GM19023 (cell line): ENCODE data around the gene MGMT.

ENCODE experiments used
- ATAC-seq: cut with Tn5 transposase; IDR thresholded peaks from one replicate; pipeline ENCODE4 v1.9.1; 2021; ENCODE audit warnings: mild to moderate bottlenecking, moderate library complexity; ENCODE audit not compliant: unreplicated experiment

The MGMT gene

DNA sequence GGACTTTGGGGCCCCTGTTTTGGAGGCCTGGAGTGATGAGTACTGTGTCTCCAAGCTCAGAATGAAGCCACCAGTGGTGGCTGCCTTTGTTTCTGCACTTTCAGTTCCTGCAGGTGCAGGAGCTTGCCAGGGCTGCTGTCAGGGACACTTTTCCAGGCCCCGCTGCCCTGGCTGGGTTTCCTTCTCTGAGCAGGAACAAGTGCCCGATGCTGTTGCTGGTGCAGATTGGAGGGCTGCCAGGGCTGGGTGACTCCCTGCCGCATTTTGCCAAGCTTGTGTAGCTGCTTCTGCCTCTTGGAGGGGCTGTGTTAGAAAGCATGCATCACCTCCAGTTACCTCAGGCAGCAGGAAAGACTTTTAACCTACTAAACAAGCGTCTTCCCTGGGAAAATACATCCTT, 211.1 kb downstream of the MGMT start:
- ATAC-seq, result no peak

DNA sequence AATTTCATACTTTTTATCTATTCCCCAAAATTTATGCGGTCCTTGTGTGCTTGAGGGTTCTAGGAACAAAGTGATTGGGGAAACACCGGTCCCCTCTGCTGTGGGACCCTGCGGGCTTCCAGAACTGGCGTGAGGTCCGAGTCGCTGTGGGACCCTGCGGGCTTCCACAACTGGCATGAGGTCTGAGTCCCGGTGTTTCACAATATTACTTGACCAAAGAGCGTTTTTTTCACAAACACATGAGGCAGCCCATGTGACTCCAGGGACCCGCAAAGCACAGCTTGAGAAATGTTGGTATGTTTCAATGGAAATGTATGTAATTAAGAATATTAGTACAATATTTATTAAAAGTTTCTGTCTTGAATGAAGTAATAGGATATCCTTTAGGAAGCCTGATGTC, 212.2 kb downstream of the MGMT start:
- ATAC-seq, result no peak

DNA sequence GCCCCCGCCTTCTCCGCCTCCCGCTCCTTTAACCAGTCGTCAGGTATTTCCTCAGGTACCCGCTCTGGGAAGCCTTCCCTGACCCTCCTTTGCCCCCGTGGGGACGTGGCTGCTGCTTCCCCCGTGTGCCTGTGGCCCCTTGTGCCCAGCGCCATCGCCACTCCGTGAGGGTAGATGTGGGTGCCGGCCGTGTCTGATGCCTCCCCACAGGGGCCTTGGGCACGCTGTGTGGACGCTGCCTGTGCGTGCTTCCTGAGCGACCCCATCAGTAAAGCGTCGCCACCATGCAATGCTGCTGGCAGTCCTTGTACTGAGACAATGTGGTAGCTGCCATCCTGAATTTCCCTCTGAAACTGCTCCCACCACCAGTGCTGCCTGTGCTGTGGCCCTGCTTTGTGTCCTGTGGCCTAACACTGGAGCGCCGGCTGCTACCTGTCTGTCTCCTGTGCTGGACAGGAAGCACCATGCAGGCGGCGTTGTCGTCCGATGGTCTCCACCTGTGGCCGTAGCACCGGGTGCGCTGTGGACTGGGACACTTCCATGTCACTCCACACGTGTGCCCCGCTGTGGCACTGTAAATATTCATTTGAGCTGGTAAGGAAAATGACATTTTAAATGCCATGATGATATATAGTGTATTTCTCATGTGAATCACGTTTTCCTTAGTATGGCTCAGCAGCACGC, 213.8 kb downstream of the MGMT start:
- no peak for ATAC-seq

DNA sequence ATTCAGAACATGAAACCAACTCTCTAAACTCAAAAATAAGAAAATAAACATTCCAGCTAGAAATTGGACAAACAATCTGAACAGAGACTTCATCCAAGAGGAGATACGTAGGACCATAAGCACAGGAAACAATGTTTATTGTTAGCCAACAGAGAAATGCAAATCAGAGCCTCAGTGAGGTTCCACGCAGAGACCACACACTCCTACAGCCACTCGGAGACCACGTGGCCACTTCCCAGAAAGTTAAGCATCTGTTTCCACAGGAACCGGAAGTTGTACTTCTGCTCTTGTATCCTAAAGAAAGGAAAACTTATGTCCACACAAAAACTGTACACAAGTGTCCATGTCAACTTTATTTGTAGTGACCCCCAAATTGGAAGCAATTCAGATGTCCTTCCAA, 214.8 kb downstream of the MGMT start:
- ATAC-seq, result no peak

DNA sequence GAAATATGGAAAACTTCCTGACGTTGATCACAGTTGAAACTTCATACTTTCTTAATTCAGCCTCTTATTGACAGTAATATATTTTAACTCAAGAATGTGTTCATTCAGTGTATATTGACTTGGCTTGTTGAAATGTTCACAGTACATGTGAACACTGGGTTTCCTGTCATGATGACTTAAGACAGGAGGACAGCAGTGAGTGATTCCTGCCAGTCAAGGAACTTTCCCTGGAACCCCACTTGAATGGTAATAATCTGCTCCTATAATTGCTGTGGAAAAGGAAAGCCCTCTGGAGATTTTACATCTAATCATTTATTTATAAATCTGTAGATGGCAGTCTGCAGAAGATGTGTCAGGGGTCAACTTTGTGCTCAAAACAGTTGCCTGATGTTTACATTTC, 216.5 kb downstream of the MGMT start:
- no peak for ATAC-seq

DNA sequence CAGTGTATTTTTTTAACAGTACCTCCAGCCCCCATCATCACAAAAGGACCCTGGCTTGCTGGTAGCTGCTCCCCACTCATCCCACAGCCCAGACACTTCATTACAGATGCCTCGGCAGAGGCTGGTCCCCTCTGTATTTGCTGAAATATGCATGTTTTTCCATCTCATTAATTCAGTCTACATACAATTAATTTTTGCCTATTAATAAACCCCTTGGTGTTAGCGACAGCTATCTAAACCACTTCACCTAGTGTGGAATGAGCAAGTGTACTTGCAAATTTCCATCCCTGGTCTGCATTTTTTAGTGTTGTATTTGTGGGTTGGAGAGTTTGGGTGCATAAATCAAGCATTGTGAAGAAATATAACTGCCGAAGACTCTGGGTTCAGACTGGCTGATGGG, 216.9 kb downstream of the MGMT start:
- no peak for ATAC-seq

DNA sequence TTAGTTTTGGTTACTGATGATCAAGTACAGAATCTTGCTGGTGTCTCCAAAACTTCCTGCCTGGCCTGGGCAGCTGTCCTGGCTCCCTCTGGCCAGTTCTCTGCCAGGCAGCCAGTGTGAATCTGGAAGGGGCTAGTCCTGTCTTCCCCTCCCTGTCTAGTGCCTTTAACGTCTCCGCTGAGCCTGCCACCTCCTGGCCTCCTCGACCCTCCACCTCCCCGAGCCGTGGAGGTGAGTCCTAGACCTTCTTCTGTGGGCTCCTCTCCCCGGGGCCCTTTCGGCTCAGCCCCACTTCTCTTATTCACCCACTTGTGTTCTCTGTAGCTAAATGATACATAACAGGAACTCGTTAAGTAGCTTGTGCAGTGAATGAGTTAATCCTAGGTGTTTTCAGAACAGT, 218.2 kb downstream of the MGMT start:
- ATAC-seq, result no peak

DNA sequence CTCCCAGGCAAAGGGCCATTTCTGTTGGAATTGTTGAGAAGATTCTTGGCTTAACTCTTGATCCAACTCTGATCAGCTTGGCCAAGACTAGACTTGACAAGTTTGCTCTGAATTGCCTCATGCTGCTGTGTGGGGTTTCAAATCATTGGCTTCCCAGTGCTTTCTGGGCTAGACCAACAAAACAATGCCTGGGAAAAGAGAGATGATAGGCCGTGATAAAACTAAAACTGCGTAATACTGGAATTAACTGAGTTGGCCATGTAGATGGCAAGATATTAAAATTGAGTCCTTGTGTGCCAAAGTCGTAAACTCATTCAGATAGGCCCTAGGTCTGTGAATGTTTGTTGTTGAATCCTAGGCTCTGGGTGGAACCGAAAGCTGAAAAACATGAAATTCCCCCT, 222.6 kb downstream of the MGMT start:
- no peak for ATAC-seq

DNA sequence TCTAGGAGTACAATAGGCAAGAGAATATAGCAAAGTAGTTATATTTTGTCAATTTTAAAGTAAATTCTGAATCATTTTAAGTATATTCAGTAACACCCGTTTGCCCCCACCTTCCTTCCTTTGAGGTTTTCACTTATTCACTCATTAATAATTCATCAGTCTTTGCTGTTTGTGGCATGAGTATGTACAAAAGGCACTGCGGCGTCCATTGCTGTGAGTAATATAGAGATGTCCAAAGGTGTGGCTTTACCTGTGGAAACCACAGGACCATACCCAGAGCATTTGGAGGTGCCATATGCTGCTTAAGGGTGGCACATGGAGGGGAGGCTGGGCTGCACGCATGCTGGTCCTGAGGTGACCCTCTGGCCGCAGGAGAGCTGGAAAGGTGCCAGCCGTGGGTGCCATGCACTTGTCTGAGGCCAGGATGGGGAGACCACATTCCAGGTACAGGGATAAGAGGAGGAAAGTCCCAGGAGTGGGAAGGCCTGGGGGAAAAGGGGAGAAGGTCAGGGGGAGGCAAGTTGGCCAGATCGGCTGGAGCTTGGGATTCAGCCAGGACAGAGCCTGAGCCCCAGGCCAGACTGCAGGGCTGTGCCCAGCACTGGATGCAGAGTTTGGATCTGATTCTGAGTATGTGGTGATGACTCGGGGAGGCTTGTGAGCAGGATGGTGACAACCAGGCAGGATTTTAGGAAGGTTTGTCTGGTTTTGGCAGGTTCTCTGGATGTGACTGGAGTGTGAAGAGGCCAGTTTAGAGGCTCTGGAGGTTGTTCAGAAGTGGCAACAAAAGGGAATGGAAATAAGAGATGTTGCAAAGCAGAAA, 223.4 kb downstream of the MGMT start:
- no peak for ATAC-seq

DNA sequence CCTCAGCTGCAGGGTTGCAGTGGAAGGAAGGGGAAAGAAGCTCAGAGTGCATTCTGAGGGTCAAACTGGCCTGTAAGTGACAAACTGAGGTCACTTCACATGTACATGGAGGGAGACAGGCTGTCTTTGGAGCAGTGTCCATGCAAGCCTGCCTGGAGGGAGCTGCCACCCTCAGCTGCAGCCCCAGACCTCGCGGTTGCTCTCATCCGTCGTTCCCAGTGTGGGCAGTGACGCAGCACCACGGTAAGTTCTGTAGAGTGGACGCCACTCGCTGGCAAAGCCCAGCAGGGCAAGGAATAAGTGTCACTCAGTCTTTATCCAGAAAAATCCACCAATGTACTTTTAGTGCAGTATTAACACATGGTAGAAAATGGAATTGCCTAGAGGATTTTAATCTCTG, 225.7 kb downstream of the MGMT start:
- no peak for ATAC-seq

DNA sequence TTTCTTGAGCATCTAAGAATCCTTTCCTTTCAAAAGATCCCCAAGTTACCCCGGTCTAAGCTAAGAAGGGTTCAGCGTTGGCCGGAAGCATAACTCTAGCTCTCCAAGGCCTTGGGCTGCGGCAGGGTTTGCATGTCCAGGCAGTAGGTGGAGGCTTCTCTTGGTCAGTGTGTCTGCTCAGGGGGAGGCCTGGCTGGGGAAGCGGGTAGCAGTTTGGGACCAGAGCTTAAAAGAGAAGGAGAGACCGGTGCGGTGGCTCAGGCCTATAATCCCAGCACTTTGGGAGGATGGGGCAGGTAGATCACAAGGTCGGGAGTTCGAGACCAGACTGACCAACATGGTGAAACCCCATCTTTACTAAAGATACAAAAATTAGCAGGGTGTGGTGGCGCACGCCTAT, 226.3 kb downstream of the MGMT start:
- no peak for ATAC-seq

DNA sequence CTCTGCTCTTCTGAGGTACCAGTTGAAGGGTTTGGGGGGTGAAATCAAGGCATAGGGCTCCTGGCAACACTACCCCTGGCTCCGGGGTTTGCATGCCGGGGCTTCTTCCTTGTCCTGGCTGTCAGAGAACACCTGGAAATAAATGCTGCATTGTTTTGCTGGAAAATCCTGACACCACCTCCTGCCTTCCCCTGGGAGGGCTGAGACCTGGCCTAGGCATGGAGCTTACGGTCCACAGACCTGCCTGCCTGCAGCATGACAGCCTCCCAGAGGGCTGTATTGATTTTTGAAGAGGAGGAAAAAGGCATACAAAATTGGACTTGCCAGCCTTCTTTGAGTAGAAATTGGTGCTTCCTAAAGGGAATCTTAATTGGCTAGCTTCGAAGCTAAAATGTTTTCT, 227.1 kb downstream of the MGMT start:
- ATAC-seq, result no peak

DNA sequence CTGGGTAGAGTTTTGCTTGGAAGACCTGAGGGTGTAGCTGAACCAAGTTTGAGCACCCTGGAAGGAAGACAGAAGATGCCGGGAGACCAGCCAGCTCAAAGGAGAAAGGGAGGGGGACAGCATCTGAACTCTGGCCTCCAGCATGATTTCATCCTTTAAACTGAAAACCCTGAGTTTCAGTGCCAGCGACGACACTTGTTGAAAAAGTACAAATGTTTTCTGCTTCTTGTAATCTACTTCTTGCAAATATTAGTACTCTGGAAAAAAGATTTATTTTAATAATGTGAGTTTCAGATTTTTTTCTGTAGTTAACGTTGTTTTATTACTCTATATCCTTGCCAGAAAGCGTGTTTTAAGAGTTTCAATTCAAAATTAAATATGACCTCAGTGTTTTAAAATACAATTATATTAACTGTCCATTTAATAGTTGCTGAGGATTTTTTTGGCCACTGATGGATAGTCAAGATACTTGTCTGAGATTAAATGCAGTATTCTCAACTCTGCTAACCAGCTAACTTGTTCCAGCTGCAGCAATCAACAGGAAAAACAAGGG, 227.7 kb downstream of the MGMT start:
- no peak for ATAC-seq

DNA sequence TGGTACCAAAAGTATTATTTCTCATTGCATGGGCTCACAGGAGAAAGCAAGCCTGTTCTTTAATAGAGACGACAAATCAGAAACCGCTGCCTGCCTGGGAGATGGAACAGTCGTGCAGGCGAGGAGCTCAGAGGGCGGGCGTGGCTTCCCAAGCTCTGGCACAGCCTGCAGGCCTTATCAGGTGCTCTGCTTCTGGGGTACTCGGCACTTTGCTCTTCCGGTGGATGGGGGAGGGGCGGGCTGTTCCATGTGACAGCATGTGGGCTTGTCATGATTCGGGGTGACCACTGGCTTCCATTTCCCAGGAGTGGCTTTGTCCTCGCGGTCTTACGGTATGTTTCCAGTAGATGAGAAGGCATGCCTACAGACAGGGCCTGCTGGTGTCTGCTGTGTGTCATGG, 228.6 kb downstream of the MGMT start:
- ATAC-seq, result no peak

DNA sequence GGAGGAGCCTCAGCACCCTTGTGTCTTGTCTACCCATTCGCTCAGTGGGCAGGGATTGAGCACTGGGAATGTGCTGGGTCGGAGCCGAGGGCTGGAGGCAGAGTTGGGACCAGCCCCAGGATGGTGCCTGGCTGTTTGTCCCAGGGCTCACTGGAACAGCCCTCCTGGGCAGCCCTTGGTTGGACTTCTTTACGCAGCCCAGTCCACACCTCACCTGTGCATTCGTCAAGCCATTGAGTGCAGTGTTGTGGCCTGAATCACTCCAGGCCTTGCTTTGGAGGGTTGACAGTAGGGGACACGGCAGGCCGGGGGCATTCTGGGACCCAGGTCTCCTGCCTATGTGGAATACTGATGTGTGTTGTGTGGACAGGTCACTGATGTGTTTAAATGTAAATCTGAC, 229.6 kb downstream of the MGMT start:
- ATAC-seq, result no peak

DNA sequence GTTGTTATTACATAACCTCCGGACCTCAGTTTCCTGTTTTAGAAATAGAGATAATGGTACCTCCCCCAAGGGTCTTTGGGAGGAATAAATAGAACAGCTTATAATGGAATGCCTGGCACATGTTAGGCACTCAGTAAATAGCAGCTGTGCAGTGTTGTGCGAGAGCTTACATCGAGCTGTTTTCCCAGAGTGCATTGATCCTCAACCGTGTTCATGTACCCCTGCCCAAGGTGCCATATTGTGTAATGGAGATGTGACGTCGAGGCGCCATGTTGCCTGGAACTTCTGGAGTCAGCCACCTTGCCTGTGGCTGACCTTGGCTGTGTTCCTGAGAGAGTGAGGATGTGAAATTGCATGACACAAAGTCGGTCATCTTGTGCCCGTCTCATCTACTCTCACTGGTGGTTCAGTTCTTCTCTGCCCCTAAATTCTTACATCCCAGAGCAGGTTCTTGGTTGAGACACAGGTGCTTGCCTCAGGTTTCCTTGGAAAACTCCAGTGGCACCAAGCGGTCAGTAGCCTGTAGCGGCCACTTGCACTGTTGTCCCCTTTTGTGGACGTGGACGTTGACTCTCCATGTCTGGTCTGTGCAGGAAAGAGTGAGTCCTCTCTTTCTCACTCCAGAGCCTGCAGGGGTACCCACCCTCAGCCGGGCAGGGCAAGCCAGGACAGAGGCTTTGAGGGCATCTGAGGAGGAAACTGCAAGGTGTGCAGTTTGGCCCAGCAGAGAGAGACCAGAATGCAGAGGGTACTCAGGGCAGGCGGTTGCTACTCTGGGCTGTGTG, 230.6 kb downstream of the MGMT start:
- ATAC-seq, result no peak

DNA sequence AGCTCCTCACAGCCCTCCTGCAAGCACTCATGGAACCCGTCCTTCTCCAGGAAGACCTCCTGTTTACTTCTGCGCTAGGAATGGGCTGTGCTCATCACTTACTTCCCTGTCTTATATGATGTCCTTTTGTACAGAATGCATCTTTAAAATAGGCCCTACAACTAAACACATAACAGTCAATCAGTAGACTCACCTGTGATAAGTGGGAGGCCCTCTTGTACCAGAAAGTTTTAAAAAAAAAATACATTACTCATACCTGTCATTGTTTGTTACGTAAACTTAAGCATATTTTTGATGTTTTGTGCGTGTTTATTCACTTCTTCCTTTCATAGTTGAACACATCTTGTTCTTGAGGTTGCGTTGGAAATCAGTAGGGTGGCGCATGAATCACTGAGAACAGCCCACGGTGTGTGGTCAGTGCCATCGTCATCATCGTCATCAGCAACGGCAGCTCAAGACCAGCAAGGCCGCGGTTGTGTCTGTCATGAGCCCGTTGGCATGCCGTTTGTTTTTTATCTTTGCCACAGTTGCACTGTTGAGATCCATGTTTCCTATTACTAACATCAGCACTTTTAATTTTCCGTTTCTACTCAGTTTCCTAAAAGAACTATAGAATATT, 232.8 kb downstream of the MGMT start:
- no peak for ATAC-seq

DNA sequence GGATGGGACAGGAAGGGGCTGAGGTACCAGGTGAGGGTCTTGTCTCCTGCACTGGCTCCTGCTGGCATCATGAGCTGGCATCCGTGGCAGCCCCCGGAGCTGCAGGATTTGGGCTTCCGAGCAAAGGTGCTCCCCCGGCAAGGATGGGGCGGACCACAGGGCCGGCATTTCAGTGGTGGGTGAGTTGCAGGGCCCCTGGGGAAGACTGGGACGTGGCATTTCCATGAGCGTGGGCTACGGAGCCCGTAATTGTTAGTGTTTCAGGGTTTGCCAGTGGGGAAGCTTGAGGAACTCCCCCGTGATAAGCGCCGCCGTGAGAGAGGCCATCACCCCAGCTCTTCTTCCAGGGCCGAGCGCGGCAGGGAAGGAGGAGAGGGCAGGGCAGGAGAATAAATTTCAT, 235.6 kb downstream of the MGMT start:
- no peak for ATAC-seq

DNA sequence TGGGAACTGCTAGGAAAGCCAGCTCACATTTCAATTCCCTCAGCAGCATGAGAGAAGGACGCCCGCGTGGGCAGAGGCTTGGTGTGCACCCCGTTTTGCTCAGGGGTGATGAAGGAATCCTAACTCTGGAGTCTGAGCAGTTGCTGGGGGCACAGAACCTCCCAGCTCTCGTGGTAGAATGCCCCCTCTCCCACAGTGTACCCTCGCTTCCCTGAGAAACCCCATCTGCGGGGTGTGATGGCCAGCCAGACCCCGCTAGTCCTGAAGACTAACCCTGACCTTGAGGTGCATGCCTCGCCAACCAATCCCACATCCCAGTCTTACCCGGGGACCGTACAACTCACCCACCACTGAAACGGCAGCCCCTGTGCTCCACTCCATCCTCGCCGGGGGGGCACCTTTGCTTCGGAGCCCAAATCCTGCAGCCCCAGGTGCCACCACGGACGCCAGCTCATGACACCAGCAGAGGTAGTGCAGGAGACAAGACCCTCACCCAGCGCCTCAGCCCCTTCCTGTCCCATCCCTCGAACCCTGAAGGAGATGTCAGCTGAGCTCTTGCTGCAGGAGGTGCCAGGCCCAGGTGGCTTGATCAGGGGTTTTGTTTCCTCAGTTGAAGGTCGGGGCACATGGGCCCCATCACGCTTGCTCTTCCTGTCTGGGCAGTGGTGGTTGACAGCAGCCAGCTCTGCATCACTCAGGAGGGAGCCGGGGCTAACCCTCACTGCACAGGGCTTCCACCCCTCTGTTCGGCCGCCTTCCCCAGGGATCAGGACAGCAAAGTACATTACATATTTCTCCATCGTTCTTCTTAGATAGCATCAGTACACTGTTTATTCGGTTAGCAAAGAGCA, 236.5 kb downstream of the MGMT start:
- ATAC-seq, result no peak

DNA sequence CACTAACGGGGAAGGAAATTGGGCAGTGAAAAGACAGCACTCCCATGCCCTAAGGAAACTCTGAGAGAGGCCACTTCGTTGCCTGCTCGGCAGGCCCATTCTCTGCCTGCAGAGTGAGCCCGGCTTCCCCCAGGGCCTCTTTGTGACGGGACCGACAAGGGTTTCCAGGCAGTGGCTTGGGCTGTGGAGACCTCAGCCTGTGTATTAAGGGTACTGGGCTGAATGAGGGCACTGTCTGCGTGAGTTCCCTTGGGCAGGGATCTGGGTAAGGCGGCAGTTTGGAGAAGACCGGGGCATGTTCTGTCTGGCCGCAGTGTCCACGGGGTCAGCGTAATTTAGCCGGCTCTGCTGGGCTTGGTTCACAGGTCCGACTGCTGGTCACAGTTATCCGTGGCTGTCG, 237.2 kb downstream of the MGMT start:
- no peak for ATAC-seq
